Liver (tissue), 2 donors: ENCODE results near the gene CPLX1.
"Not testable (repeated sequence)": the region's sequence is repeated elsewhere in the genome, so short reads cannot be mapped to it uniquely, and the experiment has no call there.

ENCODE experiments used
- HNF4G ChIP-seq: IDR thresholded peaks from 2 replicates; pipeline ENCODE4 v1.6.1; 2016; ENCODE audit warnings: antibody characterized with exemption
- SP1 ChIP-seq: IDR thresholded peaks from 2 replicates; pipeline ENCODE4 v1.6.1; 2018; ENCODE audit warnings: antibody characterized with exemption, mild to moderate bottlenecking
- TF ChIP-seq, protein P1 (sequence below): IDR thresholded peaks from 2 replicates; pipeline ENCODE4 v1.6.1; 2016; ENCODE audit warnings: antibody characterized with exemption
- donor health status: healthy.

DNA sequence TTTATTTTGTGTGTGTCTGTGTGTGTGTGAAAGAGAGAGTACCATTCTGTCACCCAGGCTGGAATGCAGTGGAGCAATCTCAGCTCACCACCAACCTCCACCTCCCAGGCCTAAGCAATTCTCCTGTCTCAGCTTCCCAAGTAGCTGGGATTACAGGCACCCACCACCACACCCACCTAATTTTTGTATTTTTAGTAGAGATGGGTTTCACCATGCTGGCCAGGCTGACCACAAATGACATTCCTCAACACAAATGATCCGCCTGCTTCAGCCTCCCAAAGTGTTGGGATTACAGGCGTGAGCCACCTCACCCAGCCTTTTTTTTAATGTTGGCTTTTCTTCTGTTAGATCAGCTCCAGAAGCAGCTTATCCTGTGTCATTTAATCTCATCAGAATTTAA lies 50.4 kb downstream of the CPLX1 start:
- TF ChIP-seq, protein P1, sequence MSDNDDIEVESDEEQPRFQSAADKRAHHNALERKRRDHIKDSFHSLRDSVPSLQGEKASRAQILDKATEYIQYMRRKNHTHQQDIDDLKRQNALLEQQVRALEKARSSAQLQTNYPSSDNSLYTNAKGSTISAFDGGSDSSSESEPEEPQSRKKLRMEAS: not testable (repeated sequence)
- TF ChIP-seq SP1, HNF4G: not testable (repeated sequence)
